ENCODE measurements around the gene PREX1.

DNA sequence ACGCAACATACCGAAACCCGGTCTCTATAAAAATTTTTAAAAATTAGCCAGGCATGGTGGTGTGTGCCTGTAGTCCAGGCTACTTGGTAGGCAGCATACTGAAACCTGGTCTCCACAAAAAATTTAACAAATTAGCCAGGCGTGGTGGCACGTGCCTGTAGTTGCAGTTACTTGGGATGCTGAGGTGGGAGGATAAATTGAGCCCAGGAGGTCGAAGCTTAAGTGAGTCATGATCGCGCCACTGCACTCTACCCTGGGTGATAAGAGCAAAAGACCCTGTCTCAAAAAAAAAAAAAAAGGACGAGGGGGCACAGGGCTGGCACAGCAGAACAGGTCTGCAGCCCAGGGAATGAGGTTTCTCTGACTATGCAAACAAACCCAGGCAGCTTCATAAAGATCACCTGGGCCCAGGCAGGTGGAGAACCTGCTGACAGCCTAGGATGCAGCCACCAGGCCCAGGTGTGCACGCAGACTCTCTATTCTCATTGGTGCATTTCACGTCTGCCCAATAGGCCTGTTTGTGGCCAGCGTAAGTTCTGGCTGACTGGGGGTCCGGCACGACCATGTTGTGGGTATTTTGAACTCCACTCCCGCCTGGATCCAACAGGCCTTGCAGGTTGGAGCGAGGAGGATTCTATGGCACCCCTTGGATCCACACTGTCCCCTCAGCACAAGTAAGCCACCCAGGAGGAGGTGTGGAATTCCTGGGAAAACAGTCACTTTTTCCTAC is 204.5 kb downstream of the PREX1 start:
- TF ChIP-seq, protein P1, sequence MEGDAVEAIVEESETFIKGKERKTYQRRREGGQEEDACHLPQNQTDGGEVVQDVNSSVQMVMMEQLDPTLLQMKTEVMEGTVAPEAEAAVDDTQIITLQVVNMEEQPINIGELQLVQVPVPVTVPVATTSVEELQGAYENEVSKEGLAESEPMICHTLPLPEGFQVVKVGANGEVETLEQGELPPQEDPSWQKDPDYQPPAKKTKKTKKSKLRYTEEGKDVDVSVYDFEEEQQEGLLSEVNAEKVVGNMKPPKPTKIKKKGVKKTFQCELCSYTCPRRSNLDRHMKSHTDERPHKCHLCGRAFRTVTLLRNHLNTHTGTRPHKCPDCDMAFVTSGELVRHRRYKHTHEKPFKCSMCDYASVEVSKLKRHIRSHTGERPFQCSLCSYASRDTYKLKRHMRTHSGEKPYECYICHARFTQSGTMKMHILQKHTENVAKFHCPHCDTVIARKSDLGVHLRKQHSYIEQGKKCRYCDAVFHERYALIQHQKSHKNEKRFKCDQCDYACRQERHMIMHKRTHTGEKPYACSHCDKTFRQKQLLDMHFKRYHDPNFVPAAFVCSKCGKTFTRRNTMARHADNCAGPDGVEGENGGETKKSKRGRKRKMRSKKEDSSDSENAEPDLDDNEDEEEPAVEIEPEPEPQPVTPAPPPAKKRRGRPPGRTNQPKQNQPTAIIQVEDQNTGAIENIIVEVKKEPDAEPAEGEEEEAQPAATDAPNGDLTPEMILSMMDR (IDR thresholded peaks at IDR 0.05) = no peak
- TF ChIP-seq POLR2AphosphoS5 (IDR thresholded peaks at IDR 0.05) = no peak

Measured in prostate gland (tissue), 2 donors.